Thyroid gland (tissue), 4 donors: Measurements from ENCODE around the gene XPO4.
"Not testable (repeated sequence)": the region's sequence is repeated elsewhere in the genome, so short reads cannot be mapped to it uniquely, and the experiment has no call there.

Experiments
- CTCF ChIP-seq, 6 experiments: fragments of 200-600 bp in 3 of 6; fragments of 450-650 bp in 3 of 6; sonication (generic) in 3 of 6; IDR thresholded peaks; one replicate each; pipeline ENCODE4 v1.5.1; 2016 to 2019; ENCODE audit warnings: antibody characterized with exemption in 6 of 6, mild to moderate bottlenecking in 2 of 6, inconsistent platforms in 1 of 6, moderate library complexity in 1 of 6
- POLR2A ChIP-seq, 2 donors: fragments of 450-650 bp; IDR thresholded peaks; one replicate each; pipeline ENCODE4 v1.6.1; 2017; ENCODE audit warnings: antibody characterized with exemption in 2 of 2, mild to moderate bottlenecking in 2 of 2, moderate library complexity in 1 of 2

GRCh38 chr13:20861666-20862065 lies 40.9 kb downstream of the XPO4 start:
- not testable (repeated sequence) for TF ChIP-seq POLR2A, CTCF (IDR thresholded peaks at IDR 0.05)
